GM12878 (cell line): ENCODE measurements around the gene TMEM237. TPM values are rescaled to one million over a fixed set of nuclear protein-coding genes. Genes with fewer than 3 reads are reported as not detected.

Experiments
- ATAC-seq: fragments of 200-7000 bp; cut with Tn5 transposase; 3 replicates; pipeline ENCODE4 v1.9.1; 2020; ENCODE audit warnings: mild to moderate bottlenecking, moderate library complexity
- BruUV-seq: library from RNA; stranded (reverse); fragments of 400-500 nt; replicated peaks from 2 replicates; lab custom pipeline; 2021; lab: Mats Ljungman, UMichigan
- CTCF ChIA-PET: fragments of 300-600 bp; sonication (Branson Sonifier 250); formaldehyde crosslinking; extraction: SDS; loops from one replicate; lab custom pipeline; 2021; ENCODE audit warnings: inconsistent platforms; lab: Yijun Ruan, JAX
- POLR2A ChIA-PET: fragments of 350-600 bp; formaldehyde crosslinking; extraction: SDS; loops from one replicate; lab custom pipeline; 2021; ENCODE audit warnings: inconsistent platforms; lab: Charles Lee
- RAD21 ChIA-PET: fragments of 300-600 bp; sonication (Branson Sonifier 250); formaldehyde crosslinking; loops from one replicate; lab custom pipeline; 2023; ENCODE audit warnings: antibody characterized with exemption; ENCODE audit not compliant: unreplicated experiment; lab: Charles Lee
- SMC1A ChIA-PET: fragments of 300-600 bp; sonication (Branson Sonifier 250); formaldehyde crosslinking; loops from one replicate; lab custom pipeline; 2023; ENCODE audit not compliant: unreplicated experiment, uncharacterized antibody; lab: Charles Lee
- DNase-seq: peaks from one replicate; pipeline ENCODE4 v3.0.0-alpha.2; 2011; ENCODE audit warnings: low read depth, low spot score
- FAIRE-seq: peaks from 3 replicates; lab custom pipeline; 2011; peaks lifted over from hg19 to GRCh38; lab: Jason Lieb, UNC
- H2AFZ ChIP-seq: 2 replicates; pipeline ENCODE4 v1.6.0; 2011; ENCODE audit warnings: low read depth, low read length, control low read depth; ENCODE audit not compliant: control insufficient read depth
- H3K27ac ChIP-seq: 2 replicates; pipeline ENCODE4 v1.5.1; 2011; ENCODE audit warnings: control low read depth; ENCODE audit not compliant: control insufficient read depth, insufficient read depth
- H3K27me3 ChIP-seq, 2 experiments: replicated peaks in 1 of 2; 2 replicates each; pipeline versions ENCODE4 v1.6.0 to v1.6.1; 2011; ENCODE audit warnings: low read length in 1 of 2; ENCODE audit not compliant: control insufficient read depth in 2 of 2, insufficient read depth in 2 of 2
- H3K36me3 ChIP-seq, 2 experiments: 2 replicates each; pipeline ENCODE4 v1.5.1; 2011; ENCODE audit warnings: low read length in 1 of 2; ENCODE audit not compliant: control insufficient read depth in 2 of 2, insufficient read depth in 2 of 2
- H3K4me1 ChIP-seq: 2 replicates; pipeline ENCODE4 v1.6.1; 2011; ENCODE audit warnings: mild to moderate bottlenecking, low read length, moderate library complexity, mixed read lengths; ENCODE audit not compliant: control insufficient read depth, insufficient read depth
- H3K4me2 ChIP-seq: 2 replicates; pipeline ENCODE4 v1.6.0; 2011; ENCODE audit warnings: control low read depth; ENCODE audit not compliant: control insufficient read depth, insufficient read depth
- H3K4me3 ChIP-seq: fragments of 200-600 bp; sonication (generic); 2 replicates; pipeline ENCODE4 v1.5.1; 2016
- H3K79me2 ChIP-seq: 2 replicates; pipeline ENCODE4 v1.6.0; 2011; ENCODE audit warnings: low read length; ENCODE audit not compliant: control insufficient read depth, insufficient read depth
- H3K9ac ChIP-seq: 2 replicates; pipeline ENCODE4 v1.8.0; 2011; ENCODE audit warnings: low read length, control low read depth, mixed read lengths; ENCODE audit not compliant: control insufficient read depth, insufficient read depth
- H3K9me3 ChIP-seq: replicated peaks from 3 replicates; pipeline ENCODE4 v1.5.1; 2011; ENCODE audit warnings: mild to moderate bottlenecking, low read length; ENCODE audit not compliant: control insufficient read depth, insufficient read depth
- H4K20me1 ChIP-seq: 2 replicates; pipeline ENCODE4 v1.6.0; 2011; ENCODE audit not compliant: control insufficient read depth, insufficient read depth
- EGR1 ChIP-seq, 2 experiments: IDR thresholded peaks; 1 replicate in 1 of 2; 2 replicates in 1 of 2; pipeline ENCODE4 v1.6.1; 2011 to 2012; ENCODE audit warnings: low read depth in 2 of 2, low read length in 2 of 2, borderline replicate concordance in 1 of 2, mild to moderate bottlenecking in 1 of 2, moderate library complexity in 1 of 2
- SUZ12 ChIP-seq: fragments of 200-600 bp; sonication (generic); IDR thresholded peaks from one replicate; pipeline ENCODE4 v1.6.1; 2018; ENCODE audit warnings: antibody characterized with exemption, mild to moderate bottlenecking; ENCODE audit not compliant: unreplicated experiment
- ZBTB11 ChIP-seq: fragments of 450-650 bp; formaldehyde crosslinking; IDR thresholded peaks from 2 replicates; pipeline ENCODE4 v1.5.0; 2022; ENCODE audit warnings: mild to moderate bottlenecking, missing genetic modification characterization
- WGBS: methylation state at CpG from one replicate; pipeline ENCODE4 v1.1.6; 2016; ENCODE audit warnings: low lambda C conversion rate; ENCODE audit not compliant: insufficient replicate concordance, insufficient coverage; ENCODE audit errors: missing lambda C conversion rate; 5-methylcytosine and 5-hydroxymethylcytosine counted together
- in situ Hi-C: fragments of 300-500 bp; cut with MboI; formaldehyde crosslinking; loops from 9 replicates; pipeline ENCODE4 v1.14.3; 2018; ENCODE audit warnings: mixed read lengths
- intact Hi-C: fragments of 100-400 bp; cut with micrococcal nuclease; formaldehyde crosslinking; loops from one replicate; pipeline ENCODE4 v1.14.2; 2022; ENCODE audit not compliant: unreplicated experiment
- polyA plus RNA-seq, 11 experiments: library from polyadenylated mRNA; depleted of rRNA in 4 of 11; unstranded in 6 of 11; stranded (reverse) in 5 of 11; fragments of >200 nt; fragmentation: Nextera tagmentation in 4 of 11; fragmentation: Illumina TruSeq in 1 of 11; extraction: Ambion mirVana in 4 of 11; extraction: Trizol in 1 of 11; gene quantifications; 1 replicate in 1 of 11; 2 replicates in 10 of 11; pipeline versions ENCODE4 v1.2.1 to v1.2.3, GENCODE V29; 2011 to 2016; ENCODE audit warnings: inconsistent platforms in 2 of 11, missing spikeins in 2 of 11, low read depth in 1 of 11
- total RNA-seq, 4 experiments: library from RNA; depleted of rRNA in 3 of 4; stranded (reverse); fragments of >200 nt in 3 of 4; fragmentation: Illumina TruSeq in 1 of 4; extraction: Trizol in 1 of 4; gene quantifications; 2 replicates each; pipeline versions ENCODE4 v1.2.1 to v1.2.3, GENCODE V29; 2013 to 2021

TMEM237 gene
- total and polyA plus RNA-seq, 10 of the 15 experiments (the other 5 are each of a cell fraction or from before 2014, with no cell fraction given), result 15.0 to 43.7 (median 29.3) TPM

DNA sequence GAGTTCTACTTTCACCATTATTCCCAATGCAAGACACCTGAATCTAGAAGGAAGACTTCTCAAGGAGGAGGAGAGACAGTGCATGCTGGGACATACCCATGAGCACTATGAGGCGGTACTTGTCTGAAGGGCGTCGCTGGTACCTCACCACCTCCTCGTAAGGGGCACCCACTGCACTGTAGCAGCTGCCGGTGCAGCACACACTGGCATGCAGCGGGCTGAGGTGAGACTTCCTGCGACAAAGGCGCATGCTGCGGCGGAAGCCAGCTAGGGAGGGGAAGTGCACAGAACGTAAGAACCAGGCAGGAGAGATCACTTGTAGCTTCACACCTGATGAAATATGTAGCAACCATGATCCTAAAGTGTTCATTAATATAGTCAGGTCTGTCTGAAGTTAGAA is 12.8 kb upstream of the TMEM237 start:
- WGBS, result 79% methylated on average over 11 of the region's 11 CpGs

DNA sequence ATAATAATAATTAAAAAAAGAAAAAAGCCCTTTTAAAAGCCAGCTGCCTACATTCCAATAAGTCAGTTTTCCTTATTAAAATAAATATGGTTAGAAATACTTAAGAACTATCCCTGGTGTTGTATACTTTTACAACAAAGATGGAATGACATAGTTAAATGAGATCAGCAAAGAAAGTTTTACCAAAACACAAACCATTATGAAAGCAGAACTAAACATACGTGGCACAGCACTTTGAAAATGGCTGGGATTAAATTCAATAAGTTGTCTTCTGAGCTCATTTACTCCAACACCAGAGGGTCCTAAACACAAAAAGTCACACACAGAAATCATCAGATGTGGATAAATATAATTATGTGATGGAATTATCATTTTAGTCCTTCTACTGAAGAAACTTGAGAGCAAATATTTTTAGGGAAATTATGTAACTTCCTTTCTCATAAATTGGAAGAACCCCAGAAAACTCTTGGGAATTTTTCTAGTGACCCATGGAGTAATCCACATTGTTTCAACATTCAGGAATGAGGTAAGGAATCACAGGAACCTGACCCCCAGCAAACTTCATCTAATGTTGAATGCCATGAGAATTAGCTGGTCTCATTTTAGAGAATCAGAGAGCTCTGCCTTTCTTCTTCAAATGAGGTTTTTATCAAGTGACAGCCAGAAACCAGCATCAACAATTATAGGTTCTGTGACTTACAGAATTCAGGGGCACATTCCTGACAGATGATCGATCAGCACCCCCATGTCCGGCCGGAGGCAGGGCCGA is 11.5 kb upstream of the TMEM237 start:
- CTCF ChIA-PET, result no interaction called here
- peaks cover 3% of the 10 kb centered on the region; the same call in 1 of the 2 replicates for H4K20me1 ChIP-seq
- no peaks in the 10 kb centered on the region; a peak in 3 of 4 replicates for H3K27me3 ChIP-seq
- no peak for DNase-seq
- no peak overlapping the region for H2AFZ ChIP-seq
- H3K4me2 ChIP-seq, result no peak overlapping the region
- RAD21 ChIA-PET, result no interaction called here
- no peaks in the 10 kb centered on the region for H3K9me3 ChIP-seq
- no peaks in the 10 kb centered on the region for H3K4me1 ChIP-seq
- TF ChIP-seq ZBTB11 (CRISPR knock-in tag), result no peak
- TF ChIP-seq, all 136 proteins: peak for 0
- Histone ChIP-seq H3K9ac (no peak overlapping the region), H3K4me3 (no peak overlapping the region), H3K27ac (no peak overlapping the region), H3K36me3 (no peaks in the 10 kb centered on the region), H3K79me2 (no peaks in the 10 kb centered on the region)
- no TSS peak for BruUV-seq
- POLR2A ChIA-PET, result no interaction called here
- SMC1A ChIA-PET, result interaction anchor here (0.5 to 0.6 kb wide), 2 partner anchors 599 to 947 kb away, joined by 3 read pairs; no protein-coding TSS in a partner anchor
- in situ Hi-C loops (no loop called here), intact Hi-C loops (no loop called here)
- peak; percentile 18 for FAIRE-seq
- WGBS, result 60% methylated on average over 5 of the region's 5 CpGs
- ATAC-seq, result no peak

More for the DNA sequence above, 12.8 kb upstream of the TMEM237 start:
- no peaks in the 10 kb centered on the region for H3K79me2 ChIP-seq
- RAD21 ChIA-PET, result no interaction called here
- peaks cover 3% of the 10 kb centered on the region; the same call in 1 of the 2 replicates for H4K20me1 ChIP-seq
- ATAC-seq (no peak), FAIRE-seq (no peak), DNase-seq (no peak)
- no peak for TF ChIP-seq SUZ12
- TF ChIP-seq EGR1 (IDR thresholded peaks at IDR 0.05; ENCODE audit: borderline replicate concordance in 1 of 2, low read depth in 2 of 2, low read length in 2 of 2), result no peak
- no peak overlapping the region for H3K27ac ChIP-seq
- SMC1A ChIA-PET, result interaction anchor here (0.7 kb wide), 1 partner anchor 103 kb away, joined by 3 read pairs; no protein-coding TSS in a partner anchor
- no peaks in the 10 kb centered on the region for H3K36me3 ChIP-seq
- CTCF ChIA-PET, result no interaction called here
- POLR2A ChIA-PET, result no interaction called here
- no peak overlapping the region for H3K9ac ChIP-seq
- in situ Hi-C loops (no loop called here), intact Hi-C loops (no loop called here)
- no peak overlapping the region for H3K4me3 ChIP-seq
- no peak overlapping the region for H2AFZ ChIP-seq
- no peaks in the 10 kb centered on the region; a peak in 3 of 4 replicates for H3K27me3 ChIP-seq
- no peaks in the 10 kb centered on the region for H3K9me3 ChIP-seq
- BruUV-seq, result no TSS peak
- no peaks in the 10 kb centered on the region for H3K4me1 ChIP-seq
- H3K4me2 ChIP-seq, result no peak overlapping the region
